Measurements from ENCODE around the gene EYS.
A peak's percentile ranks its signal among the peaks of the same experiment; 100 is the strongest.
"Not testable (repeated sequence)": the region's sequence is repeated elsewhere in the genome, so short reads cannot be mapped to it uniquely, and the experiment has no call there.

Gene EYS

GRCh38 chr6:63805345-63805744 lies 1901.7 kb downstream of the EYS start:
- no peak for DNase-seq (ENCODE audit: low spot score)
- TF ChIP-seq, protein P1, sequence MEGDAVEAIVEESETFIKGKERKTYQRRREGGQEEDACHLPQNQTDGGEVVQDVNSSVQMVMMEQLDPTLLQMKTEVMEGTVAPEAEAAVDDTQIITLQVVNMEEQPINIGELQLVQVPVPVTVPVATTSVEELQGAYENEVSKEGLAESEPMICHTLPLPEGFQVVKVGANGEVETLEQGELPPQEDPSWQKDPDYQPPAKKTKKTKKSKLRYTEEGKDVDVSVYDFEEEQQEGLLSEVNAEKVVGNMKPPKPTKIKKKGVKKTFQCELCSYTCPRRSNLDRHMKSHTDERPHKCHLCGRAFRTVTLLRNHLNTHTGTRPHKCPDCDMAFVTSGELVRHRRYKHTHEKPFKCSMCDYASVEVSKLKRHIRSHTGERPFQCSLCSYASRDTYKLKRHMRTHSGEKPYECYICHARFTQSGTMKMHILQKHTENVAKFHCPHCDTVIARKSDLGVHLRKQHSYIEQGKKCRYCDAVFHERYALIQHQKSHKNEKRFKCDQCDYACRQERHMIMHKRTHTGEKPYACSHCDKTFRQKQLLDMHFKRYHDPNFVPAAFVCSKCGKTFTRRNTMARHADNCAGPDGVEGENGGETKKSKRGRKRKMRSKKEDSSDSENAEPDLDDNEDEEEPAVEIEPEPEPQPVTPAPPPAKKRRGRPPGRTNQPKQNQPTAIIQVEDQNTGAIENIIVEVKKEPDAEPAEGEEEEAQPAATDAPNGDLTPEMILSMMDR (IDR thresholded peaks at IDR 0.05; ENCODE audit: extremely low read depth, missing control alignments): no peak

GRCh38 chr6:63804381-63804956 lies 1902.6 kb downstream of the EYS start:
- DNase-seq (ENCODE audit: low spot score): no peak
- TF ChIP-seq, protein P1 (IDR thresholded peaks at IDR 0.05; ENCODE audit: extremely low read depth, missing control alignments): no peak

- TF ChIP-seq, protein P1 (IDR thresholded peaks at IDR 0.05; ENCODE audit: extremely low read depth, missing control alignments): no peak
- DNase-seq (ENCODE audit: low spot score): no peak
Observed at GRCh38 chr6:63803371-63803770, 1903.7 kb downstream of the EYS start.

DNA sequence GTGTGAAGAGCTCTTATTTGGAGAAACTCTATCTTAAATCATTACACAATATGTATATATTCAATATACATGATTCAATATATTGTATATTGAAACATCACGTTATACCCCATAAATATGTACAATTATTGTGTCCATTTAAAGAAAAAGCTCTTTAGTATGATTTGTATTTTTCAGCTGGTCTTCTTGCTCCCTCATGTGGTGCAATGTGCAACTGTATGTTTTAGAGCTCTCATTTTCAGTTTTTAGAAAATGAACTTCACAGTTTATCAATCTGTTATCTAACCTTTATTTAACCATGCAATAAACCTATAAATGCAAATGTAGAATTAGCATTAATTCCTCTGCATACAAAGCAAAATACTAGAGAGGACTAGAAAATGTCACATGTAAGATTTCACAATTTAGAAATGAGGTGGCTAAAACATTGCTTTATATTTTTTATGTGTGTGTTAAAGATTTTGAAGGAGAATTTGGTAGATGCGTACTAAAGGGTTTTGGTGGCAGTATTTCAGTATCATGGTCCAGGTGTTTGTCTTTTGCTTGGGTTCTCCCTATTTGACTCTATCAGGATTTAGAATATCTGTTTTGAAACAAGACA lies 1904.3 kb downstream of the EYS start:
- peak; percentile 22 for DNase-seq (ENCODE audit: low spot score)
- TF ChIP-seq, protein P1 (IDR thresholded peaks at IDR 0.05; ENCODE audit: extremely low read depth, missing control alignments): no peak

GRCh38 chr6:63800386-63800785 lies 1906.6 kb downstream of the EYS start:
- DNase-seq (ENCODE audit: low spot score): not testable (repeated sequence)

DNA sequence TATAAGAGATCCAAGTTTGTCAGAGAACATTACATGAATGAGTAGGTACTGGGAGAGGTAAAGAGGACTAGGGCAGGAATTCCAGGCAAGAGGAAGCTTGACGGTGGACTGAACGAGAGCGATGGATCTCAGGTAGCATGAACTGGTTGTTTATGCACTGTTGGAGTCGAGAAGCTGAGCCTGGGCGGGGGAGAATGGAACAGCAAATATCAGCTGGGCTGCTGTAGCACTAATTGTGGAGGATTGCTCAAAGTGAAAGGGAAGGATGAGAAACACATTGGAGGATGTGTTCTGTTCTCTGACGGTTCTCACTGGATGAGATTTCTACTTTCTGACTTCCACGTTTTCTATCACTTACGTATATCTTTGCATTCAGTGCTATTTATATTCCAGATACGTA lies 1907.2 kb downstream of the EYS start:
- no peak for DNase-seq (ENCODE audit: low spot score)
- TF ChIP-seq, protein P1 (IDR thresholded peaks at IDR 0.05; ENCODE audit: extremely low read depth, missing control alignments): no peak

DNA sequence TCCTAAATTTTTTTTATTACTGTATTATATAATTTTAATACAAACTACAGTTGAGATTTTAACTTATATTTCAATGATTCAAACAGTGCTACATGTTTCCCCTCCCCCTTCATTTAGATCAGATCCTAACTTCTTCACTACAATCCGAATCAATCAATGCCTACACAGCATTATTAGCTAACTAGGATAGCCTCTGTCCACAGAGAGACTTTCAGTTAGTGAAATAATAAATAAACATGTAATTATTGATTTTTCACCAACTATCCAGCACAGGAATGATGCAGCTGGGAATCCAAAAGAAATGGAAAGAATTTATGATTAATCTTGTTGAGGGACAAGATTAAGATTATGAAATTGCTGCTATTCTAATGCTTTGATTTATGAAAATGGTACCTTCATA lies 1907.7 kb downstream of the EYS start:
- TF ChIP-seq, protein P1 (IDR thresholded peaks at IDR 0.05; ENCODE audit: extremely low read depth, missing control alignments): no peak
- no peak for DNase-seq (ENCODE audit: low spot score)

DNA sequence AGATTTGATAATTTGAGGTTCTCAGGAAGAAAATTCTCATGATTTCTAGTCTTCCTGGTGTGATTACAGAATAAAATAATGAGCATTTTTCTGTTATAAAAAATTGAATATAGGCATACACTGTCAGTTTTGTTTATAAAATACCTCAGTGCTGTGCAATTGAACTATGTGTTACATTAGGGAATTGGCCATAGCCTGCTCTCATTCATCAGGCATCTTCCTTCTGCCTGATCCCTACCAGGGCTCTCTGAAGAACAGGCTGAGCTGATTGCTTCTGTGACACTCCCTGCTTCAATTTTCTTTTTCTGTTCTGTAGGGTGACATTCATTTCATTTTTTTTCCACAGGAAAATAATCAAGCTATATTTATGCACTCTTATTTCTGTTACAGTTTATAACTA lies 1908.6 kb downstream of the EYS start:
- TF ChIP-seq, protein P1 (IDR thresholded peaks at IDR 0.05; ENCODE audit: extremely low read depth, missing control alignments): no peak
- no peak for DNase-seq (ENCODE audit: low spot score)

Data from GM20000 (cell line).